IMR-90 (cell line): ENCODE measurements around the gene MIPEP. TPM values are rescaled to one million over a fixed set of nuclear protein-coding genes. Genes with fewer than 3 reads are reported as not detected.

ENCODE experiments used
- ATAC-seq: fragments of 200-7000 bp; cut with Tn5 transposase; 2 replicates; pipeline ENCODE4 v1.9.1; 2020; ENCODE audit warnings: low read depth, mild to moderate bottlenecking, moderate library complexity
- BruUV-seq: library from RNA; stranded (reverse); fragments of 400-500 nt; replicated peaks from 2 replicates; lab custom pipeline; 2021; lab: Mats Ljungman, UMichigan
- CTCF ChIA-PET: fragments of 300-600 bp; formaldehyde crosslinking; extraction: SDS; loops from one replicate; lab custom pipeline; 2021; ENCODE audit warnings: antibody characterized with exemption; lab: Yijun Ruan, JAX
- POLR2A ChIA-PET: fragments of 300-600 bp; sonication (Branson Sonifier 250); formaldehyde crosslinking; loops from one replicate; lab custom pipeline; 2022; ENCODE audit warnings: antibody characterized with exemption; ENCODE audit not compliant: unreplicated experiment; lab: Charles Lee
- DNase-seq: peaks from one replicate; pipeline ENCODE4 v3.0.0; 2013
- H2AFZ ChIP-seq: replicated peaks from 2 replicates; pipeline ENCODE3; 2013; ENCODE audit warnings: low read length, mild to moderate bottlenecking; ENCODE audit not compliant: poor library complexity
- H2AK5ac ChIP-seq: 2 replicates; pipeline ENCODE4 v1.6.1; 2013; ENCODE audit warnings: low read depth, low read length, inconsistent platforms
- H2AK9ac ChIP-seq: replicated peaks from 2 replicates; pipeline ENCODE3; 2013; ENCODE audit warnings: mild to moderate bottlenecking, low read depth, low read length, moderate library complexity; ENCODE audit not compliant: poor library complexity
- H2BK120ac ChIP-seq: 2 replicates; pipeline ENCODE4 v1.6.1; 2013; ENCODE audit warnings: low read depth, low read length, inconsistent platforms
- H2BK15ac ChIP-seq: 3 replicates; pipeline ENCODE4 v1.6.1; 2013; ENCODE audit warnings: low read depth, low read length, inconsistent platforms
- H2BK20ac ChIP-seq: 2 replicates; pipeline ENCODE4 v1.6.1; 2013; ENCODE audit warnings: low read depth, mild to moderate bottlenecking, inconsistent platforms, low read length, moderate library complexity
- H2BK5ac ChIP-seq: 2 replicates; pipeline ENCODE4 v1.6.1; 2013; ENCODE audit warnings: mild to moderate bottlenecking, low read depth, low read length, inconsistent platforms; ENCODE audit not compliant: poor library complexity, severe bottlenecking
- H3K14ac ChIP-seq: replicated peaks from 2 replicates; pipeline ENCODE4 v1.6.1; 2013; ENCODE audit warnings: low read depth, low read length, inconsistent platforms
- H3K18ac ChIP-seq: 2 replicates; pipeline ENCODE4 v1.6.1; 2013; ENCODE audit warnings: low read depth, low read length, control low read depth
- H3K23ac ChIP-seq: 2 replicates; pipeline ENCODE4 v1.6.1; 2013; ENCODE audit warnings: low read depth, low read length, inconsistent platforms
- H3K27ac ChIP-seq: 2 replicates; pipeline ENCODE4 v1.5.1; 2013; ENCODE audit warnings: mild to moderate bottlenecking, control low read depth, low read length; ENCODE audit not compliant: insufficient read depth
- H3K27me3 ChIP-seq: 2 replicates; pipeline ENCODE4 v1.6.1; 2013; ENCODE audit warnings: low read length; ENCODE audit not compliant: control insufficient read depth, insufficient read depth
- H3K36me3 ChIP-seq: 2 replicates; pipeline ENCODE4 v1.6.1; 2013; ENCODE audit warnings: low read length, mixed read lengths; ENCODE audit not compliant: control insufficient read depth, insufficient read depth
- H3K4ac ChIP-seq: 2 replicates; pipeline ENCODE4 v1.6.1; 2013; ENCODE audit warnings: low read depth, low read length, inconsistent platforms
- H3K4me1 ChIP-seq: 2 replicates; pipeline ENCODE4 v1.6.1; 2013; ENCODE audit warnings: low read length, mixed read lengths; ENCODE audit not compliant: control insufficient read depth, insufficient read depth
- H3K4me2 ChIP-seq: 2 replicates; pipeline ENCODE4 v1.6.1; 2013; ENCODE audit warnings: low read depth, mild to moderate bottlenecking, control low read depth, low read length, moderate library complexity
- H3K4me3 ChIP-seq: 2 replicates; pipeline ENCODE4 v1.5.1; 2013; ENCODE audit warnings: low read depth, mild to moderate bottlenecking, control low read depth, low read length, moderate library complexity; ENCODE audit not compliant: insufficient read depth
- H3K56ac ChIP-seq: 2 replicates; pipeline ENCODE4 v1.6.1; 2013; ENCODE audit warnings: low read length, inconsistent platforms; ENCODE audit not compliant: insufficient read depth; ENCODE audit errors: extremely low read depth
- H3K79me1 ChIP-seq, 2 experiments: 2 replicates each; pipeline ENCODE4 v1.6.1; 2013; ENCODE audit warnings: low read length in 2 of 2, inconsistent platforms in 1 of 2, low read depth in 1 of 2
- H3K9ac ChIP-seq: 2 replicates; pipeline ENCODE4 v1.6.1; 2013; ENCODE audit warnings: low read depth, low read length, control low read depth
- H3K9me1 ChIP-seq: 2 replicates; pipeline ENCODE4 v1.6.1; 2013; ENCODE audit warnings: low read length, inconsistent platforms; ENCODE audit not compliant: insufficient read depth
- H3K9me3 ChIP-seq: 2 replicates; pipeline ENCODE4 v1.6.1; 2013; ENCODE audit warnings: low read length; ENCODE audit not compliant: control insufficient read depth, insufficient read depth
- H4K20me1 ChIP-seq: 2 replicates; pipeline ENCODE4 v1.6.1; 2013; ENCODE audit warnings: low read length, inconsistent platforms; ENCODE audit not compliant: insufficient read depth
- H4K5ac ChIP-seq: 2 replicates; pipeline ENCODE4 v1.6.1; 2013; ENCODE audit warnings: mild to moderate bottlenecking, low read depth, low read length, control low read depth
- H4K8ac ChIP-seq, 2 experiments: 2 replicates each; pipeline ENCODE4 v1.6.1; 2013; ENCODE audit warnings: low read depth in 2 of 2, low read length in 2 of 2, control low read depth in 1 of 2, inconsistent platforms in 1 of 2
- H4K91ac ChIP-seq: 2 replicates; pipeline ENCODE4 v1.6.1; 2013; ENCODE audit warnings: low read depth, low read length, inconsistent platforms; ENCODE audit not compliant: insufficient read depth
- BHLHE40 ChIP-seq: fragments of 150-350 bp; IDR thresholded peaks from 2 replicates; pipeline ENCODE4 v1.6.1; 2016; ENCODE audit warnings: mild to moderate bottlenecking, low read depth, low read length
- CEBPB ChIP-seq: IDR thresholded peaks from 2 replicates; pipeline ENCODE4 v1.6.1; 2012; ENCODE audit warnings: low read depth, low read length, improper control_type of control experiment
- CHD1 ChIP-seq: IDR thresholded peaks from 2 replicates; pipeline ENCODE4 v1.6.1; 2012; ENCODE audit warnings: low read depth, low read length, improper control_type of control experiment
- CTCF ChIP-seq: conservative IDR thresholded peaks from 2 replicates; pipeline ENCODE4 v1.5.1; 2012; ENCODE audit warnings: mild to moderate bottlenecking, low read depth, low read length, improper control_type of control experiment
- ELK1 ChIP-seq: fragments of 150-350 bp; IDR thresholded peaks from 2 replicates; pipeline ENCODE4 v1.6.1; 2016; ENCODE audit warnings: low read depth, mild to moderate bottlenecking, low read length, moderate library complexity, borderline replicate concordance
- FOS ChIP-seq: fragments of 150-350 bp; IDR thresholded peaks from 2 replicates; pipeline ENCODE4 v1.6.1; 2016; ENCODE audit warnings: low read depth, low read length
- MAFK ChIP-seq: IDR thresholded peaks from 2 replicates; pipeline ENCODE4 v1.6.1; 2012; ENCODE audit warnings: low read depth, low read length, improper control_type of control experiment
- MAZ ChIP-seq: IDR thresholded peaks from 2 replicates; pipeline ENCODE4 v1.6.1; 2012; ENCODE audit warnings: low read depth, mild to moderate bottlenecking, low read length, improper control_type of control experiment, moderate library complexity, borderline replicate concordance
- MXI1 ChIP-seq: IDR thresholded peaks from 2 replicates; pipeline ENCODE4 v1.6.1; 2012; ENCODE audit warnings: low read depth, mild to moderate bottlenecking, low read length, moderate library complexity, borderline replicate concordance
- POLR2A ChIP-seq: IDR thresholded peaks from 2 replicates; pipeline ENCODE4 v1.6.1; 2012; ENCODE audit warnings: mild to moderate bottlenecking, low read depth, low read length
- RAD21 ChIP-seq: IDR thresholded peaks from 2 replicates; pipeline ENCODE4 v1.6.1; 2012; ENCODE audit warnings: low read length, improper control_type of control experiment
- RCOR1 ChIP-seq: IDR thresholded peaks from 2 replicates; pipeline ENCODE4 v1.6.1; 2012; ENCODE audit warnings: mild to moderate bottlenecking, low read length, improper control_type of control experiment; ENCODE audit not compliant: insufficient replicate concordance
- RFX5 ChIP-seq: IDR thresholded peaks from 2 replicates; pipeline ENCODE4 v1.8.0; 2012; ENCODE audit warnings: low read depth, mild to moderate bottlenecking, low read length, moderate library complexity
- SMC3 ChIP-seq: fragments of 150-350 bp; IDR thresholded peaks from 2 replicates; pipeline ENCODE4 v1.6.1; 2016; ENCODE audit warnings: low read depth, mild to moderate bottlenecking, antibody characterized with exemption, low read length, moderate library complexity
- USF2 ChIP-seq: fragments of 150-350 bp; IDR thresholded peaks from 2 replicates; pipeline ENCODE4 v1.6.1; 2017; ENCODE audit warnings: mild to moderate bottlenecking, antibody characterized with exemption, low read length, low read depth
- WGBS, 2 experiments: methylation state at CpG; one replicate each; pipeline versions ENCODE4 v1.1.5 to v1.1.7; 2013; ENCODE audit warnings: missing lambda C conversion rate in 2 of 2; ENCODE audit not compliant: insufficient read length in 1 of 2; ENCODE audit errors: extremely low coverage in 2 of 2; 5-methylcytosine and 5-hydroxymethylcytosine counted together
- dilution Hi-C: fragments of 300-500 bp; cut with HindIII; formaldehyde crosslinking; loops from one replicate; pipeline ENCODE4 v1.14.3; 2018; ENCODE audit warnings: low sequenced_read_pairs; ENCODE audit not compliant: unreplicated experiment
- in situ Hi-C: fragments of 300-500 bp; cut with MboI; formaldehyde crosslinking; loops from 3 replicates; pipeline ENCODE4 v1.14.3; 2019; ENCODE audit warnings: low sequenced_read_pairs, inconsistent platforms, mixed read lengths
- intact Hi-C: fragments of 100-400 bp; cut with micrococcal nuclease; formaldehyde crosslinking; loops from 2 replicates; pipeline ENCODE4 v1.10.0; 2022
- polyA plus RNA-seq, 3 experiments: library from polyadenylated mRNA; depleted of rRNA; stranded (reverse); fragments of >200 nt; gene quantifications; 2 replicates each; pipeline ENCODE4 v1.2.3, GENCODE V29; 2012; ENCODE audit warnings: low replicate concordance in 1 of 3
- total RNA-seq: library from RNA; depleted of rRNA; stranded (reverse); fragments of >200 nt; gene quantifications from 2 replicates; pipeline ENCODE4 v1.2.3, GENCODE V29; 2012

The MIPEP gene
- total and polyA plus RNA-seq, 2 of the 4 experiments (the other 2 are of a cell fraction): 15.0 to 21.5 TPM

GRCh38 chr13:23695711-23696464 lies 193.3 kb downstream of the MIPEP start:
- H2BK15ac ChIP-seq: peak overlapping the region; percentile 56; the same call in 1 of the 3 replicates
- H3K27ac ChIP-seq: no peak overlapping the region
- no peaks in the 10 kb centered on the region for H3K9me1 ChIP-seq
- H2AK9ac ChIP-seq: peak overlapping the region; percentile 85
- peak overlapping the region; percentile 16; the same call in 1 of the 2 replicates for H3K18ac ChIP-seq
- DNase-seq (no peak), ATAC-seq (no peak)
- no peak overlapping the region for H2BK5ac ChIP-seq
- no peaks in the 10 kb centered on the region for H3K36me3 ChIP-seq
- dilution Hi-C loops: no loop called here
- H3K27me3 ChIP-seq: no peaks in the 10 kb centered on the region
- no peaks in the 10 kb centered on the region for H3K79me1 ChIP-seq
- H4K20me1 ChIP-seq: no peaks in the 10 kb centered on the region
- no peak overlapping the region for H3K4me3 ChIP-seq
- H3K56ac ChIP-seq: no peak overlapping the region
- peak overlapping the region; percentile 74 for H2AFZ ChIP-seq
- H2BK120ac ChIP-seq: peak overlapping the region; percentile 77; the same call in 1 of the 2 replicates
- H3K23ac ChIP-seq: no peak overlapping the region
- peak overlapping the region; percentile 31; the same call in 1 of the 2 replicates for H4K91ac ChIP-seq
- POLR2A ChIA-PET: no interaction called here
- CTCF ChIA-PET: no interaction called here
- H2AK5ac ChIP-seq: peak overlapping the region; percentile 67
- no peak overlapping the region; a peak in 1 of 4 replicates for H4K8ac ChIP-seq
- peak overlapping the region; percentile 77 for H3K4ac ChIP-seq
- intact Hi-C loops: no loop called here
- in situ Hi-C loops: no loop called here
- H2BK20ac ChIP-seq: 0 out of 2 replicates have a peak overlapping the region, but pooled peaks have one; percentile 39
- no peak overlapping the region for H3K4me2 ChIP-seq
- peaks cover 6% of the 10 kb centered on the region for H3K4me1 ChIP-seq
- no TSS peak for BruUV-seq
- 88% methylated on average over 21 of the region's 46 CpGs; no CpG with 5 or more reads in 1 of the 2 experiments for WGBS, 2 experiments
- no peak overlapping the region for H3K9ac ChIP-seq
- no peaks in the 10 kb centered on the region for H3K9me3 ChIP-seq
- H3K14ac ChIP-seq: no peak overlapping the region; the same call in 1 of the 2 replicates
- H4K5ac ChIP-seq: peak overlapping the region; percentile 19
- TF ChIP-seq USF2 (no peak), MAFK (no peak), RCOR1 (no peak), CEBPB (no peak), CHD1 (no peak), CTCF (no peak), ELK1 (no peak), FOS (no peak), BHLHE40 (no peak), MAZ (no peak), RAD21 (no peak), POLR2A (no peak), SMC3 (no peak), MXI1 (no peak), RFX5 (no peak)
